HepG2 (cell line): Measurements from ENCODE around the gene ABCG1. TPM values are rescaled to one million over a fixed set of nuclear protein-coding genes. Genes with fewer than 3 reads are reported as not detected.

Experiments
- DPF2 ChIP-seq: sonication (generic); formaldehyde crosslinking; IDR thresholded peaks from 2 replicates; pipeline ENCODE4 v1.4.0; 2020; ENCODE audit warnings: mild to moderate bottlenecking, low read depth, missing genetic modification reagents, borderline replicate concordance
- FIP1L1 ChIP-seq: fragments of 200-400 bp; formaldehyde crosslinking; IDR thresholded peaks from 2 replicates; pipeline ENCODE4 v1.6.1; 2018; ENCODE audit warnings: low read depth, mild to moderate bottlenecking, low read length, moderate library complexity, borderline replicate concordance; ENCODE audit not compliant: insufficient read depth
- FOXJ3 ChIP-seq: sonication (generic); formaldehyde crosslinking; IDR thresholded peaks from 2 replicates; pipeline ENCODE4 v1.4.0; 2020; ENCODE audit warnings: missing genetic modification reagents, mild to moderate bottlenecking, borderline replicate concordance
- FOXO1 ChIP-seq: sonication (generic); formaldehyde crosslinking; IDR thresholded peaks from 2 replicates; pipeline ENCODE4 v1.4.0; 2020; ENCODE audit warnings: missing genetic modification reagents
- HHEX ChIP-seq: IDR thresholded peaks from 2 replicates; pipeline ENCODE4 v1.6.1; 2016; ENCODE audit warnings: control low read depth
- MEIS2 ChIP-seq: sonication (generic); formaldehyde crosslinking; IDR thresholded peaks from 2 replicates; pipeline ENCODE4 v1.9.0; 2021; ENCODE audit warnings: mild to moderate bottlenecking, missing genetic modification reagents
- MIER2 ChIP-seq: IDR thresholded peaks from 2 replicates; pipeline ENCODE4 v1.6.1; 2016; ENCODE audit warnings: missing biosample characterization, missing genetic modification reagents
- MTA1 ChIP-seq: sonication (generic); formaldehyde crosslinking; IDR thresholded peaks from 2 replicates; pipeline ENCODE4 v1.4.0; 2020; ENCODE audit warnings: missing genetic modification reagents, mild to moderate bottlenecking, borderline replicate concordance
- NRL ChIP-seq: sonication (generic); formaldehyde crosslinking; IDR thresholded peaks from 2 replicates; pipeline ENCODE4 v1.5.0; 2020; ENCODE audit warnings: missing genetic modification reagents, mild to moderate bottlenecking, moderate library complexity, borderline replicate concordance
- RXRB ChIP-seq: IDR thresholded peaks from 2 replicates; pipeline ENCODE4 v1.6.1; 2016; ENCODE audit warnings: borderline replicate concordance, missing genetic modification reagents, missing compliant biosample characterization
- SNAI1 ChIP-seq: sonication (generic); formaldehyde crosslinking; IDR thresholded peaks from 2 replicates; pipeline ENCODE4 v1.5.0; 2020; ENCODE audit warnings: mild to moderate bottlenecking, missing genetic modification reagents, borderline replicate concordance
- TBX2 ChIP-seq: sonication (generic); formaldehyde crosslinking; IDR thresholded peaks from 2 replicates; pipeline ENCODE4 v1.5.0; 2020; ENCODE audit warnings: missing genetic modification reagents, mild to moderate bottlenecking, borderline replicate concordance
- TIGD3 ChIP-seq: sonication (generic); formaldehyde crosslinking; IDR thresholded peaks from 2 replicates; pipeline ENCODE4 v1.5.1; 2020; ENCODE audit warnings: mild to moderate bottlenecking, missing genetic modification reagents, borderline replicate concordance
- ZNF230 ChIP-seq: sonication (generic); formaldehyde crosslinking; IDR thresholded peaks from 2 replicates; pipeline ENCODE4 v1.4.0; 2020; ENCODE audit warnings: mild to moderate bottlenecking, missing genetic modification reagents
- ZNF280D ChIP-seq: sonication (generic); formaldehyde crosslinking; IDR thresholded peaks from 2 replicates; pipeline ENCODE4 v1.5.1; 2020; ENCODE audit warnings: mild to moderate bottlenecking, missing genetic modification reagents
- ZNF292 ChIP-seq: sonication (generic); formaldehyde crosslinking; IDR thresholded peaks from 2 replicates; pipeline ENCODE4 v1.8.1; 2022; ENCODE audit warnings: mild to moderate bottlenecking, low read depth, missing genetic modification reagents, borderline replicate concordance
- ZNF619 ChIP-seq: sonication (generic); formaldehyde crosslinking; IDR thresholded peaks from 2 replicates; pipeline ENCODE4 v1.4.0; 2020; ENCODE audit warnings: mild to moderate bottlenecking, missing genetic modification reagents
- ZNF687 ChIP-seq: sonication (generic); formaldehyde crosslinking; IDR thresholded peaks from 2 replicates; pipeline ENCODE4 v1.5.1; 2020; ENCODE audit warnings: mild to moderate bottlenecking, missing genetic modification reagents, moderate library complexity
- ZNF691 ChIP-seq: sonication (generic); formaldehyde crosslinking; IDR thresholded peaks from 2 replicates; pipeline ENCODE4 v1.4.0; 2020; ENCODE audit warnings: missing genetic modification reagents, low read depth, mild to moderate bottlenecking, borderline replicate concordance
- polyA plus RNA-seq, 8 experiments: library from polyadenylated mRNA; depleted of rRNA in 3 of 8; stranded (reverse) in 7 of 8; unstranded in 1 of 8; fragments of >200 nt; fragmentation: Illumina TruSeq in 4 of 8; extraction: Trizol in 4 of 8; gene quantifications; 2 replicates each; pipeline versions ENCODE4 v1.2.1 to v1.2.3, GENCODE V29; 2011 to 2016; ENCODE audit warnings: low read depth in 4 of 8, missing spikeins in 1 of 8, mixed read lengths in 1 of 8; ENCODE audit not compliant: insufficient read depth in 1 of 8
- total RNA-seq, 5 experiments: library from RNA; depleted of rRNA; stranded (reverse); fragments of >200 nt; fragmentation: Illumina TruSeq; extraction: Trizol; gene quantifications; 2 replicates each; pipeline ENCODE4 v1.2.3, GENCODE V29; 2016; ENCODE audit warnings: low read depth in 1 of 5

The ABCG1 gene
- total and polyA plus RNA-seq, 2 of the 13 experiments (the other 11 are each of a cell fraction or from before 2014, with no cell fraction given): 0.04 TPM; not detected in 1

- TF ChIP-seq ZNF280D (CRISPR knock-in tag): 0 out of 2 replicates have a peak, but pooled peaks have one; percentile 21
- peak; percentile 98 for TF ChIP-seq ZNF292 (CRISPR knock-in tag)
- TF ChIP-seq MTA1 (CRISPR knock-in tag): 0 out of 2 replicates have a peak, but pooled peaks have one; percentile 29
- no peak for TF ChIP-seq MIER2 (CRISPR knock-in tag)
- TF ChIP-seq TBX2 (CRISPR knock-in tag): peak; percentile 61
- TF ChIP-seq FOXJ3 (CRISPR knock-in tag): no peak
- no peak for TF ChIP-seq ZNF619
- TF ChIP-seq SNAI1 (CRISPR knock-in tag): no peak
- TF ChIP-seq TIGD3: no peak
- 0 out of 2 replicates have a peak, but pooled peaks have one; percentile 17 for TF ChIP-seq RXRB (CRISPR knock-in tag)
- TF ChIP-seq ZNF230 (CRISPR knock-in tag): no peak
- peak; percentile 71; the same call in 1 of the 2 replicates for TF ChIP-seq NRL
- peak; percentile 46; the same call in 1 of the 2 replicates for TF ChIP-seq MEIS2 (CRISPR knock-in tag)
- TF ChIP-seq ZNF691 (CRISPR knock-in tag): peak; percentile 39; the same call in 1 of the 2 replicates
- TF ChIP-seq ZNF687 (CRISPR knock-in tag): peak; percentile 87
- peak; percentile 66; the same call in 1 of the 2 replicates for TF ChIP-seq HHEX (CRISPR knock-in tag)
- peak; percentile 67; the same call in 1 of the 2 replicates for TF ChIP-seq DPF2
- TF ChIP-seq FIP1L1: no peak
- no peak for TF ChIP-seq FOXO1 (CRISPR knock-in tag)
Observed at GRCh38 chr21:42315296-42315891, 96.5 kb downstream of the ABCG1 start, which contains the start of gene TFF3 (continued).
